ENCODE measurements around the gene RCAN1.
A peak's percentile ranks its signal among the peaks of the same experiment; 100 is the strongest.

The RCAN1 gene

GRCh38 chr21:34560021-34560420 lies 54.9 kb downstream of the RCAN1 start:
- Histone ChIP-seq H3K4me1 (ENCODE audit: control insufficient read depth, insufficient read depth, low read length) (no peaks in the 10 kb centered on the region), H3K36me3 (ENCODE audit: control insufficient read depth in 2 of 2, insufficient read depth in 1 of 2, low read length in 2 of 2) (no peaks in the 10 kb centered on the region), H3K4me3 (ENCODE audit: low read depth, low read length) (no peak overlapping the region), H3K27ac (ENCODE audit: extremely low read depth, low read depth, low read length) (no peak overlapping the region), H3K9me3 (ENCODE audit: control insufficient read depth, insufficient read depth, low read depth, low read length) (no peaks in the 10 kb centered on the region)
- CTCF ChIA-PET, result interaction anchor here (0.5 kb wide), 1 partner anchor 43 kb away, joined by 3 read pairs; no protein-coding TSS in a partner anchor
- POLR2A ChIA-PET, result no interaction called here
- TF ChIP-seq MEIS1 (CRISPR knock-in tag; IDR thresholded peaks at IDR 0.05; ENCODE audit: borderline replicate concordance) (no peak), ZNF169 (tag by site-specific recombination; IDR thresholded peaks at IDR 0.05) (no peak), ZNF704 (tag by site-specific recombination; IDR thresholded peaks at IDR 0.05) (no peak), ZNF747 (tag by site-specific recombination; IDR thresholded peaks at IDR 0.05) (no peak), ZNF837 (tag by site-specific recombination; IDR thresholded peaks at IDR 0.05) (no peak), HOXA7 (CRISPR knock-in tag; IDR thresholded peaks at IDR 0.05; ENCODE audit: borderline replicate concordance) (no peak), ZNF621 (tag by site-specific recombination; IDR thresholded peaks at IDR 0.05) (no peak), ZNF624 (tag by site-specific recombination; IDR thresholded peaks at IDR 0.05) (no peak), WT1 (tag by site-specific recombination; IDR thresholded peaks at IDR 0.05) (no peak), ZSCAN18 (tag by site-specific recombination; IDR thresholded peaks at IDR 0.05) (no peak), ZNF677 (tag by site-specific recombination; IDR thresholded peaks at IDR 0.05) (no peak), ZNF221 (tag by site-specific recombination; IDR thresholded peaks at IDR 0.05; ENCODE audit: borderline replicate concordance) (no peak), HOXC10 (CRISPR knock-in tag; IDR thresholded peaks at IDR 0.05) (no peak), REPIN1 (tag by site-specific recombination; IDR thresholded peaks at IDR 0.05; ENCODE audit: low read depth) (no peak), ZNF549 (tag by site-specific recombination; IDR thresholded peaks at IDR 0.05) (no peak), ZNF626 (tag by site-specific recombination; IDR thresholded peaks at IDR 0.05) (no peak), ZNF239 (tag by site-specific recombination; IDR thresholded peaks at IDR 0.05) (no peak), ZFP3 (tag by site-specific recombination; IDR thresholded peaks at IDR 0.05; ENCODE audit: low read depth) (no peak)
- TF ChIP-seq, protein P1, sequence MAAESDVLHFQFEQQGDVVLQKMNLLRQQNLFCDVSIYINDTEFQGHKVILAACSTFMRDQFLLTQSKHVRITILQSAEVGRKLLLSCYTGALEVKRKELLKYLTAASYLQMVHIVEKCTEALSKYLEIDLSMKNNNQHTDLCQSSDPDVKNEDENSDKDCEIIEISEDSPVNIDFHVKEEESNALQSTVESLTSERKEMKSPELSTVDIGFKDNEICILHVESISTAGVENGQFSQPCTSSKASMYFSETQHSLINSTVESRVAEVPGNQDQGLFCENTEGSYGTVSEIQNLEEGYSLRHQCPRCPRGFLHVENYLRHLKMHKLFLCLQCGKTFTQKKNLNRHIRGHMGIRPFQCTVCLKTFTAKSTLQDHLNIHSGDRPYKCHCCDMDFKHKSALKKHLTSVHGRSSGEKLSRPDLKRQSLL (tag by site-specific recombination; IDR thresholded peaks at IDR 0.05), result no peak

GRCh38 chr21:34559089-34559631 lies 55.8 kb downstream of the RCAN1 start:
- H3K4me1 ChIP-seq (ENCODE audit: control insufficient read depth, insufficient read depth, low read length), result no peaks in the 10 kb centered on the region
- ChIA-PET CTCF (interaction anchor here (1.1 kb wide), 1 partner anchor 49 kb away, joined by 7 read pairs; no protein-coding TSS in a partner anchor), POLR2A (no interaction called here)
- H3K4me3 ChIP-seq (ENCODE audit: low read depth, low read length), result no peak overlapping the region
- no peak overlapping the region for H3K27ac ChIP-seq (ENCODE audit: extremely low read depth, low read depth, low read length)
- H3K36me3 ChIP-seq (ENCODE audit: control insufficient read depth in 2 of 2, insufficient read depth in 1 of 2, low read length in 2 of 2), result no peaks in the 10 kb centered on the region
- TF ChIP-seq ZBTB21 (tag by site-specific recombination; IDR thresholded peaks at IDR 0.05), result no peak
- TF ChIP-seq EGR2 (tag by site-specific recombination; IDR thresholded peaks at IDR 0.05; ENCODE audit: low read depth), result 0 out of 2 replicates have a peak, but pooled peaks have one; percentile 15
- H3K9me3 ChIP-seq (ENCODE audit: control insufficient read depth, insufficient read depth, low read depth, low read length), result no peaks in the 10 kb centered on the region
